HG02840 (cell line): ENCODE results near the gene OR5AL1.
"Not testable (repeated sequence)": the region's sequence is repeated elsewhere in the genome, so short reads cannot be mapped to it uniquely, and the experiment has no call there.

Source experiments
- ATAC-seq: cut with Tn5 transposase; IDR thresholded peaks from one replicate; pipeline ENCODE4 v1.9.1; 2021; ENCODE audit warnings: mild to moderate bottlenecking, moderate library complexity, moderate number of reproducible peaks; ENCODE audit not compliant: unreplicated experiment, low FRiP score

Gene OR5AL1

DNA sequence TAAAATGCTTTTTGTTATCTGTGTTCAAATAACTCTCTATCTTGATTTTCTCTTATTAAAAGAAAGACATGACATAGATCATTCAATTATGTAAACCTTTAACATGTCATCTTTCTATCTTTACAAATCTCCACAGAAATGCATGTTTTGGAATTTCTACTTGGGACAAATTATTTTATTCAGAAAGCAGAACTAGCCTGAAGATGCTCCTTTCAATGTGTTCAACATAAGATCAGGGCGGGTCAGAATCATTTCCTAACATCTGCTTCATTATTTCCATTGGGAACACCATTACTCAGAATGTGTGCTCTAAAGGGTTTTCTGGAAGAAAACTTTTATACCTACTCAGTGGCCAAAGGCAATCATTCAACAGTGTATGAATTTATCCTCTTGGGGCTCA lies at the start of gene OR5AL1:
OR5AL1 (plus strand) TSS at position 301 of the 400 bp plus-strand sequence.
- ATAC-seq = no peak

DNA sequence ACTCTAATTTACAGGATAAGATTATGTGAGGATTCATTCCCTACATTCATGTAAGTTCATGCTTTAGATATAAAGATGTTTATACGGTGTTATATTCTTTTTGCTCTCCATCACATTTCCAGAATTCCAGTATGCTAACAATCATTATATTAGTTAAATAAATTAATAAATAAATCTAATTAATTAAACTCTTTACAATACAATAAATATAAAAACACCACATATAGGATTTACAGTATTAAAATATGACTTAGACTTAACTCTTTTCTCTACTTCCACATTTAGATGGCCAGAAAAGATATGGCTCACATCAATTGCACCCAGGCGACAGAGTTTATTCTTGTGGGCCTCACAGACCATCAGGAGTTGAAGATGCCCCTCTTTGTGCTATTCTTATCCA lies 37.2 kb upstream of the OR5AL1 start, which contains the start of gene OR8U1:
OR8U1 (plus strand) TSS at position 301 of the 400 bp plus-strand sequence; CDS start at position 301, 0 bp downstream.
- no peak for ATAC-seq

DNA sequence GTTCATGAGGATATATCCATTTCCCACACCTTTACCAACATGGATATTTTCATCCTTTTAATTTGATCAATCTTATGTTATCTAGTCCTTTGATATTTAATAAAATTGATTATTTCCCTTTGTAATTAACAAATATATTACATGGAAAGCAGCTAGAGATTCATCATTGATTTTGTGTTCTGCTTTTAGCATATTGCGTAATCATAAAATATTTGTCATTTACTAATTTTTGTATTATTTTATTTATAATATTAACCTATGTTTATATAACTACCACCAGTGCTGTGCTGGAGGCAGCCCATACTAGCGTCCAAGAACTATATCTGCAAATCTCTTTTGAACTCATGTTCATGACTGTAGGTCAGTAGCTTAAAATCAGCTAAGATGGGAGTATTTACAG lies 32.4 kb upstream of the OR5AL1 start:
- no peak for ATAC-seq

DNA sequence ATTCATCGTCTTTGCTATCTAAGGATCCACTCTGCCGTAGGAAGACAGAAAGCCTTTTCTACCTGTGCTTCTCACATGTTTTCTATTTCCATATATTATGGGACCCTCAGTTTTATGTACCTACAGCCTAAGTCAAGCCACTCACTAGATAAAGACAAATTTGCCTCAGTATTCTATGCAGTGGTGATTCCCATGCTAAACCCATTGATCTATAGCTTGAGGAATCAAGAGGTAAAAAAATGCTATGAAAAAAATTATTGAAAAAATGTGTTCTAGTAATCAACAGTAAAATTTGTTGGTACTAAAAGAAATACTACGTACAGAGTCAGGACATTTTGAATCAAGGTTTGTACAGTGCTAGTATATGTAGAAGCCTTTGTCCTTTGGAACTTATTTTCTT lies 18.1 kb upstream of the OR5AL1 start:
- ATAC-seq = no peak

DNA sequence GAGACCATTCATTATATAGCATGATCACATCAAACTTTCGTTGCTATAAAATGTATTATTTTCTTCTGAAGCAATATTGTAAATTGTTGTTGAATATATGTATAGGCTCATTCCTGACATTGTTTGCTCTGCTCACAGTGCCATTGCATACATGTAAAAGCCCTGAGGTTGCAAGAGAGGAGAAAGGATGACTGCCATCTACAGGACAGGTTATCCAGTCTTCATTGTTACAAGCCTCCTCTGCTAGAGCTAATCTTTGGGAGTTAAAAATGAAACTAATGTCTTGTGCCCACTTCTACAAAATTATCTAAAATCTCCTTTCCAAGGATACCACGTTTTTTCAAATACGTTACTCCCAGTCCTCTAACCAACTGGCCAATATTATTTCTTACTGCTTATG lies 16.4 kb upstream of the OR5AL1 start:
- no peak for ATAC-seq

DNA sequence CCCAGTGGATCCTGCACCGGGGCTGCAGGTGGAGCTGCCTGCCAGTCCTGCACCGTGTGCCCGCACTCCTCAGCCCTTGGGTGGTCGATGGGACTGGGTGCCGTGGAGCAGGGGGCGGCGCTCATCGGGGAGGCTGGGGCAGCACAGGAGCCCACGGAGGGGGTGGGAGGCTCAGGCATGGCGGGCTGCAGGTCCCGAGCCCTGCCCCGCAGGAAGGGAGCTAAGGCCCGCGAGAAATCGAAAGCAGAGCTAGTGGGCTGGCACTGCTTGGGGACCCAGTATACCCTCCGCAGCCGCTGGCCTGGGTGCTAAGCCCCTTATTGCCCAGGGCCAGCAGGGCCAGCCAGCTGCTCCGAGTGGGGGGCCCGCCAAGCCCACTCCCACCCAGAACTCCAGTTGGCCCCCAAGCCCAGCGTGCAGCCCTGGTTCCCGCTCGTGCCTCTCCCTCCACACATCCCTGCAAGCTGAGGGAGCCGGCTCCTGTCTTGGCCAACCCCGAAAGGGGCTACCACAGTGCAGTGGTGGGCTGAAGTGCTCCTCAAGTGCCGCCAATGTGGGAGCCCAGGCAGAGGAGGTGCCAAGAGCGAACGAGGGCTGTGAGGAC lies 10.5 kb upstream of the OR5AL1 start:
- not testable (repeated sequence) for ATAC-seq

DNA sequence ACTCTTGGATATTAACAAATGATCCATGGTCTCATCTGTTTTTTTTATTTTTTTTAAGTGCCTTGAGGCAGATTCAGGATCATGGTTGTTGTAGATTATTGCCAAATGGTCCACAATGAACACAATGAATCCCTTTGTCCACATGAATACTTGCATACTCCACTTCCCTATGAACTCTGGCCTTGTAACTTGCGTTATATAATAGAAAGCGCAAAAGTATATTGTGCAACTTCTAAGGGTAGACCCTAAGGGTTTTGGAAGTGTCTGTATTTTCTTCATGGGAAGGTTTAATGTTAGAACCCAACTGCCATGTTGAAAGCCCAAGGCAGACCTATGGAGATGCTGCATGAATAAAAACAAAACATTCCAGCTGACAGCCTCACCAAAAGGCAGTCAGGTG lies 8.1 kb upstream of the OR5AL1 start:
- no peak for ATAC-seq

DNA sequence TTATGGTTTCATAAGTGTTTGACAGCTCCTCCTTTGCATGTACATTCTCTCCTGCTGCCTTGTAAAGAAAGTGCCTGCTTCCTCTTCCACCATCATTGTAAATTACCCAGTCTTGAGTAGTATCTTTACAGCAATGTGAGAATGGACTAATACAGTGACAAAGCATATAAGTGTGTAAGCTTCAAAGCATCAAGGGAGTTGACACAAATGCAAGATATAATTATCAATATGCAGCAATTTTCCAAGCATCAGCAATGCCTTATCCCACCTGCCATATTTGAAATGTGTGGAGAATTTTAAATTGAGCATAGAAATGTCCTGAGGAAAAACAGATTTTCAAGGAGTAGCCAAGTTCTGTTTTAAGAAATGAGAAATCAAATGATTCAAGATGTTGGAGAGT lies 1.7 kb upstream of the OR5AL1 start:
- ATAC-seq = no peak

DNA sequence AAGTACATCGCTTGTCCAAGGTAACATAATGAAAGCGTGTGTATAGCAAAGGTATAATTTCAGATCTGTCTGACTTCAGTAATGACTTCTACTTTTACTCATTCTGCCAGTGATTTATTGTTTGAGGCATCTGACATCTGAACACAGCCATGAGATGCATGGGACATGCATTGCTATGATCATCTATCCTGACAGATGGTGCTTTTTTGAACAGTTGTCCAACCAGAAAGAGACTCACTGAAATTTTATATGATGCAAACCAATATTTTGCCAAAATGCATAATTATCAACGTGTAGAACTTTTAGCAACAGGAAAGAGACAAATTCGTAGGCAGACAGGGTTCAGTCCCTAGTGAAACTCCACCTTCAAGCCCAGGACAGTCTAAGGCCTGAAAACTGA lies 41.0 kb downstream of the OR5AL1 start:
- ATAC-seq = no peak

DNA sequence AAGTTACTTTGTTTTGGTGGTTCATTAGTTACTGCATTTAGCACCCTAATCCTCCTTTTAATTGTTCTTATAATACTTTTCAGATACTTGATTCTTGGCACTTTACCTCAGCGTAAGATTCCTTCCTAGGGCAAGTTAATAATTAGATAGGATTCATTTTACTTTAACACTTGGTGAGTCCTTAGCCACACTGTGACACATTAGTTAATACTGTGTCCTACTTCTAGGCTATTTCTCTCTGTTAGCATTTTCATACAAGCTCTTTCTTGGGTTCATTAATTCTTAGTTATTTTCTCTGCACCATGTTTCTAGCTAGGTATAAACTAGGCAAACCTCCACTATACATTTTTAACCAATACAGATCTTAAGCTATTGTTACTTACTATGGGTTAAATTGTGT lies 44.6 kb downstream of the OR5AL1 start:
- ATAC-seq = no peak
